IgD-negative memory B cell (primary cell): ENCODE results near the gene FAM78A. TPM values are rescaled to one million over a fixed set of nuclear protein-coding genes. Genes with fewer than 3 reads are reported as not detected.

Source experiments
- H3K27ac Mint-ChIP-seq, 3 donors: one replicate each; pipeline ENCODE4 v1.8.0; 2020 to 2022; ENCODE audit warnings: mild to moderate bottlenecking in 3 of 3, mixed read lengths in 3 of 3, moderate library complexity in 1 of 3
- H3K27me3 Mint-ChIP-seq: one replicate; pipeline ENCODE4 v1.8.0; 2021; ENCODE audit warnings: mixed read lengths
- H3K36me3 Mint-ChIP-seq: one replicate; pipeline ENCODE4 v1.8.0; 2020; ENCODE audit warnings: mild to moderate bottlenecking, mixed read lengths
- H3K4me1 Mint-ChIP-seq, 3 donors: one replicate each; pipeline ENCODE4 v1.8.0; 2020 to 2022; ENCODE audit warnings: mixed read lengths in 3 of 3, mild to moderate bottlenecking in 1 of 3
- H3K4me3 Mint-ChIP-seq, 4 donors: one replicate each; pipeline ENCODE4 v1.8.0; 2020 to 2022; ENCODE audit warnings: mild to moderate bottlenecking in 4 of 4, mixed read lengths in 4 of 4, moderate library complexity in 3 of 4
- H3K9me3 Mint-ChIP-seq, 3 donors: one replicate each; pipeline ENCODE4 v1.8.0; 2020 to 2021; ENCODE audit warnings: mixed read lengths in 3 of 3, mild to moderate bottlenecking in 1 of 3
- polyA plus RNA-seq: library from polyadenylated mRNA; unstranded; fragments of 300-500 nt; fragmentation: Illumina TruSeq; gene quantifications from one replicate; pipeline ENCODE4 v1.2.3, GENCODE V29; 2021

FAM78A gene
- polyA plus RNA-seq, 1 donor from 2014 or later, result 18.3 TPM

GRCh38 chr9:131291795-131292315 is 15.5 kb upstream of the FAM78A start:
- Mint-ChIP-seq H3K4me1 (peaks cover 0 to 4% (median 1%) of the 10 kb centered on the region in 3 donors), H3K9me3 (no peaks in the 10 kb centered on the region), H3K27ac (peak overlapping the region in 2 of 3 donors; percentile 63 to 77), H3K27me3 (peaks cover 4% of the 10 kb centered on the region), H3K36me3 (no peaks in the 10 kb centered on the region), H3K4me3 (no peak overlapping the region)

- Mint-ChIP-seq H3K36me3 (no peaks in the 10 kb centered on the region), H3K4me3 (no peak overlapping the region), H3K27ac (no peak overlapping the region), H3K9me3 (no peaks in the 10 kb centered on the region), H3K27me3 (no peaks in the 10 kb centered on the region), H3K4me1 (peaks cover 0 to 4% (median 1%) of the 10 kb centered on the region in 3 donors)
Measured at GRCh38 chr9:131290767-131291370, 14.6 kb upstream of the FAM78A start.

- Mint-ChIP-seq H3K36me3 (no peaks in the 10 kb centered on the region), H3K27me3 (no peaks in the 10 kb centered on the region), H3K4me1 (peaks cover 0 to 4% (median 1%) of the 10 kb centered on the region in 3 donors), H3K4me3 (no peak overlapping the region), H3K9me3 (no peaks in the 10 kb centered on the region), H3K27ac (no peak overlapping the region)
Measured at GRCh38 chr9:131290036-131290766, 13.9 kb upstream of the FAM78A start.

GRCh38 chr9:131289301-131290035 is 13.2 kb upstream of the FAM78A start, which contains the start of gene PLPP7:
Gene PLPP7, plus strand, starts transcription at chr9:131289723. Its CDS starts 275 bp downstream, at chr9:131289998.
- Mint-ChIP-seq H3K27me3 (no peaks in the 10 kb centered on the region), H3K4me3 (peak within 1 kb of the TSS in 2 of 4 donors; percentile 34 to 51), H3K4me1 (peaks cover 0 to 4% (median 1%) of the 10 kb centered on the region in 3 donors), H3K27ac (peak within 1 kb of the TSS in 1 of 3 donors; percentile 20), H3K36me3 (no peaks in the 10 kb centered on the region), H3K9me3 (no peaks in the 10 kb centered on the region)

- Mint-ChIP-seq H3K9me3 (no peaks in the 10 kb centered on the region), H3K4me1 (peaks cover 0 to 4% (median 1%) of the 10 kb centered on the region in 3 donors), H3K4me3 (no peak overlapping the region), H3K27ac (no peak overlapping the region), H3K27me3 (no peaks in the 10 kb centered on the region), H3K36me3 (no peaks in the 10 kb centered on the region)
Measured at GRCh38 chr9:131288217-131288616, 11.9 kb upstream of the FAM78A start.

GRCh38 chr9:131287359-131287758 is 11.0 kb upstream of the FAM78A start:
- Mint-ChIP-seq H3K4me3 (no peak overlapping the region), H3K36me3 (no peaks in the 10 kb centered on the region), H3K27ac (no peak overlapping the region), H3K9me3 (no peaks in the 10 kb centered on the region), H3K4me1 (peaks cover 0 to 4% (median 2%) of the 10 kb centered on the region in 3 donors), H3K27me3 (no peaks in the 10 kb centered on the region)

GRCh38 chr9:131284856-131285255 is 8.5 kb upstream of the FAM78A start:
- H3K4me1 Mint-ChIP-seq, result peaks cover 0 to 10% (median 7%) of the 10 kb centered on the region in 3 donors
- H3K36me3 Mint-ChIP-seq, result no peaks in the 10 kb centered on the region
- peaks cover 6% of the 10 kb centered on the region for H3K27me3 Mint-ChIP-seq
- H3K9me3 Mint-ChIP-seq, result no peaks in the 10 kb centered on the region
- peak overlapping the region in 1 of 3 donors; percentile 67 for H3K27ac Mint-ChIP-seq
- no peak overlapping the region for H3K4me3 Mint-ChIP-seq

GRCh38 chr9:131282688-131283422 is 6.5 kb upstream of the FAM78A start:
- Mint-ChIP-seq H3K27ac (no peak overlapping the region), H3K9me3 (no peaks in the 10 kb centered on the region), H3K27me3 (peaks cover 6% of the 10 kb centered on the region), H3K4me1 (peaks cover 7 to 19% (median 12%) of the 10 kb centered on the region in 3 donors), H3K4me3 (peak overlapping the region in 1 of 4 donors; percentile 82), H3K36me3 (no peaks in the 10 kb centered on the region)

- no peaks in the 10 kb centered on the region for H3K36me3 Mint-ChIP-seq
- peaks cover 6% of the 10 kb centered on the region for H3K27me3 Mint-ChIP-seq
- peaks cover 7 to 18% (median 12%) of the 10 kb centered on the region in 3 donors for H3K4me1 Mint-ChIP-seq
- no peaks in the 10 kb centered on the region for H3K9me3 Mint-ChIP-seq
- H3K27ac Mint-ChIP-seq, result no peak overlapping the region
- peak overlapping the region in 2 of 4 donors; percentile 5 to 80 for H3K4me3 Mint-ChIP-seq
Measured at GRCh38 chr9:131282175-131282574, 5.9 kb upstream of the FAM78A start.

- peak overlapping the region in 2 of 4 donors; percentile 6 to 80 for H3K4me3 Mint-ChIP-seq
- H3K27ac Mint-ChIP-seq, result peak overlapping the region in 1 of 3 donors; percentile 33
Measured at GRCh38 chr9:131281119-131281965, 5.0 kb upstream of the FAM78A start.

GRCh38 chr9:131280660-131281059 is 4.3 kb upstream of the FAM78A start:
- Mint-ChIP-seq H3K36me3 (no peaks in the 10 kb centered on the region), H3K4me1 (peaks cover 11 to 18% (median 12%) of the 10 kb centered on the region in 3 donors), H3K27ac (peak overlapping the region in 1 of 3 donors; percentile 33), H3K4me3 (peak overlapping the region in 1 of 4 donors; percentile 12), H3K9me3 (no peaks in the 10 kb centered on the region), H3K27me3 (peaks cover 6% of the 10 kb centered on the region)

More at GRCh38 chr9:131281119-131281965, 5.0 kb upstream of the FAM78A start:
- no peaks in the 10 kb centered on the region for H3K36me3 Mint-ChIP-seq
- H3K4me1 Mint-ChIP-seq, result peaks cover 9 to 18% (median 11%) of the 10 kb centered on the region in 3 donors
- peaks cover 6% of the 10 kb centered on the region for H3K27me3 Mint-ChIP-seq
- H3K9me3 Mint-ChIP-seq, result no peaks in the 10 kb centered on the region

- H3K9me3 Mint-ChIP-seq, result no peaks in the 10 kb centered on the region
- H3K27me3 Mint-ChIP-seq, result peaks cover 6% of the 10 kb centered on the region
- H3K27ac Mint-ChIP-seq, result peak overlapping the region in 1 of 3 donors; percentile 89
- H3K4me3 Mint-ChIP-seq, result peak overlapping the region in 1 of 4 donors; percentile 92
- peaks cover 11 to 18% (median 12%) of the 10 kb centered on the region in 3 donors for H3K4me1 Mint-ChIP-seq
- H3K36me3 Mint-ChIP-seq, result no peaks in the 10 kb centered on the region
Measured at GRCh38 chr9:131279863-131280570, 3.7 kb upstream of the FAM78A start.
